ENCODE results near the gene MAOA. TPM values are rescaled to one million over a fixed set of nuclear protein-coding genes. Genes with fewer than 3 reads are reported as not detected.

The MAOA gene
- total RNA-seq, 2 experiments from 2014 or later: 1.5 to 2.2 TPM

DNA sequence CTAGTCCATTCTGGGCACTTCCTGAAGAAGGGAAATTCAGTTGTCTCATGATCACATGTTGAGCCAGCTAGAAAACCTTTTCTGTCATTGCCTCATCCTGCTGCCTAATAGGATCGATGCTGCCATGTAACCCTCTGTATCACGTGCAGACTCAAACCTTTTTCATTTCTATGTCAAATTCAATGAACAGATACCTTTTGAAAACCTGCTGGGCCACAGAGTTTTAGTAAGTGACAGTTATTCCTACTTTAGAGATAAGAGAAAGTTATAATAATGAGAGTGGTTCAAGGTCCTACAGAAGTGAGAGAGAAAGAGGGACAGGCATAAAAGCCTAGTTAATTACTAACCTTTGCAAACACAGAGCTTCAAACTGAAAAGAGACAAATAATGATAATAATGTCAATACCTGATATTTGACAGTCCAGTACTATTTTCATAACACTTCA is 46.0 kb downstream of the MAOA start:
- ATAC-seq: no peak
- H3K36me3 Mint-ChIP-seq (ENCODE audit: low read depth): no peaks in the 10 kb centered on the region
- peaks cover 3% of the 10 kb centered on the region for H3K27me3 Mint-ChIP-seq
- no peaks in the 10 kb centered on the region for H3K9me3 Mint-ChIP-seq (ENCODE audit: low read depth)
- no peak overlapping the region for H3K27ac Mint-ChIP-seq
- no peak overlapping the region for H3K4me3 Mint-ChIP-seq
- DNase-seq: no peak
- POLR2A ChIA-PET: no interaction called here
- no peaks in the 10 kb centered on the region for H3K4me1 Mint-ChIP-seq
- CTCF ChIA-PET: no interaction called here
- intact Hi-C loops (cut with DNase I, micrococcal nuclease): no loop called here

DNA sequence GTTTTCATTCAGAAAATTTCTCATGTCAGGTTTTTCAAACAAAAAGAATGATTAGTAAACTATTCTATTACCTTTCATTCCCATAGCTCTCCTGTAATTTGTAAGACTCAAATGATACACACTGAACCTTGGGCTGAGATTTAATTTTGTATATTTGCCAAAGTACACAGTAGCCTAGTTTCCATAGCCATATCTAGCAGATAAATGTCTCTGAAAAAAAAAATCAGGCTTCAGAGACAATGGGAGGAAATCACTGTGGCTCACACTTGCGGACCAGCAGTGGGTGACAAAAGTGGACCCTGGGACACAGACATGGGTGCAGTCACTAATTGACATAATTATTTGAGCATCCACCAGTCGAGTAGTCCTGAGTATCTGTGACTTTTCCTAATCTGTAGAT is 46.6 kb downstream of the MAOA start:
- no peak overlapping the region for H3K4me3 Mint-ChIP-seq
- no peaks in the 10 kb centered on the region for H3K9me3 Mint-ChIP-seq (ENCODE audit: low read depth)
- intact Hi-C loops (cut with DNase I, micrococcal nuclease): no loop called here
- H3K27ac Mint-ChIP-seq: no peak overlapping the region
- no peaks in the 10 kb centered on the region for H3K4me1 Mint-ChIP-seq
- POLR2A ChIA-PET: no interaction called here
- DNase-seq (no peak), ATAC-seq (no peak)
- H3K27me3 Mint-ChIP-seq: peaks cover 4% of the 10 kb centered on the region
- H3K36me3 Mint-ChIP-seq (ENCODE audit: low read depth): no peaks in the 10 kb centered on the region
- CTCF ChIA-PET: no interaction called here

DNA sequence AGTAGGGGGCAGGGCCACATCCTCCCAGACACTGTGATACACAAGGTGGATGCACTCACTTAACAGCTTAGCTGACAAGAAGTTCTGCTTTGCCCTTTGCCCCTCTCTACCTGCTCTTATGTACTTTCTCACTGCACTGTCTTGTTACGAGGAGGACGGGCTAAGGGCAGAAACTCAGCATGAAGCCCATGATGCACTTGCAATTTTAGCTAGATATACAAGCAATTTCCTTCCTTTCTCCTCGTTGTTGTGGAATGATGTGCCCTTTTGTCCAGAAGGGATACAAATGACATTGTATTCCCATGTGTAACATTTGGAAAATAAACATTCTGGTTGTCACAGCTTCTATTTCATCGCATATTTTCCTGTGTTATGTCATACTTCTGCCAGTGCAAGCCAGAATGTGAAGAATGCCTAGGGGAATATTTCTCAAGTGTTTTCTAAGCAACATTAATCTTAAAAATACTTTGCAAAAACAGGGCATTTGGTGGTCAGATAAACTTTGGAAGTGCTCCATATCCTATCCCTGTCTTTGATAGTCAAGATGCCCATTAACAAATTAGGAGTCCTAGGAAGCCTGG is 47.2 kb downstream of the MAOA start:
- no peak for DNase-seq
- H3K4me3 Mint-ChIP-seq: no peak overlapping the region
- H3K9me3 Mint-ChIP-seq (ENCODE audit: low read depth): no peaks in the 10 kb centered on the region
- POLR2A ChIA-PET: no interaction called here
- no peak for ATAC-seq
- CTCF ChIA-PET: no interaction called here
- H3K36me3 Mint-ChIP-seq (ENCODE audit: low read depth): no peaks in the 10 kb centered on the region
- no peak overlapping the region for H3K27ac Mint-ChIP-seq
- intact Hi-C loops (cut with DNase I, micrococcal nuclease): no loop called here
- H3K27me3 Mint-ChIP-seq: peaks cover 4% of the 10 kb centered on the region
- no peaks in the 10 kb centered on the region for H3K4me1 Mint-ChIP-seq

DNA sequence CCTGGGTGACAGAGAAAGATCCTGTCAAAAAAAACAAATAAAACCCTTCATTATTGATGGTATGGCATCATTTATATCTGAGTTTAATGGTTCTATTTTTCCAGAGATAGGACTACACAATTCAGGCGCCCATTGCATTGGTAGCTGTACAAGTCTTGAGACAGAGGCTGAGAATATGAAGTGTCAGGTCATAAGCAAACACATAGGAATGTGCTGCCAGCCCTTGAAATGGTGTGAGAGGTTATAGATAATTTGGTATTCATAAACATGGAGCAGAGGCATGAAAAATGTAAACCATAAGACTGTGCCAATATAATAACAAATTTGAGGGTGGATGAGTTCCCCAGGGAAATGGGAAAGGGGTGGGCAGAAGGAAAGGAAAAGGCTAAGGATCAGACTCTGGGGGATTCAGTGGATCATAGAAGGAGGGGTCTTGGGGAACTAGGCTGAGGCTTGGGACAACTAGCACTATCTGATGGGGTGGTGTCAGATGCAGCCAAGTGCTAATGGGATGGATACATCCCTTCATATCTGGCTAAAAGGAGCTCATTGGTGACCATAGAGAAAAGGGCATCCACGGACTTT is 50.8 kb downstream of the MAOA start:
- H3K27ac Mint-ChIP-seq: no peak overlapping the region
- DNase-seq: no peak
- no peak overlapping the region for H3K4me3 Mint-ChIP-seq
- H3K9me3 Mint-ChIP-seq (ENCODE audit: low read depth): no peaks in the 10 kb centered on the region
- no peak for ATAC-seq
- ChIA-PET POLR2A (no interaction called here), CTCF (interaction anchor here (1.2 kb wide), 1 partner anchor 43 kb away, joined by 3 read pairs; no protein-coding TSS in a partner anchor)
- peaks cover 3% of the 10 kb centered on the region for H3K27me3 Mint-ChIP-seq
- H3K4me1 Mint-ChIP-seq: no peaks in the 10 kb centered on the region
- intact Hi-C loops (cut with DNase I, micrococcal nuclease): no loop called here
- no peaks in the 10 kb centered on the region for H3K36me3 Mint-ChIP-seq (ENCODE audit: low read depth)

DNA sequence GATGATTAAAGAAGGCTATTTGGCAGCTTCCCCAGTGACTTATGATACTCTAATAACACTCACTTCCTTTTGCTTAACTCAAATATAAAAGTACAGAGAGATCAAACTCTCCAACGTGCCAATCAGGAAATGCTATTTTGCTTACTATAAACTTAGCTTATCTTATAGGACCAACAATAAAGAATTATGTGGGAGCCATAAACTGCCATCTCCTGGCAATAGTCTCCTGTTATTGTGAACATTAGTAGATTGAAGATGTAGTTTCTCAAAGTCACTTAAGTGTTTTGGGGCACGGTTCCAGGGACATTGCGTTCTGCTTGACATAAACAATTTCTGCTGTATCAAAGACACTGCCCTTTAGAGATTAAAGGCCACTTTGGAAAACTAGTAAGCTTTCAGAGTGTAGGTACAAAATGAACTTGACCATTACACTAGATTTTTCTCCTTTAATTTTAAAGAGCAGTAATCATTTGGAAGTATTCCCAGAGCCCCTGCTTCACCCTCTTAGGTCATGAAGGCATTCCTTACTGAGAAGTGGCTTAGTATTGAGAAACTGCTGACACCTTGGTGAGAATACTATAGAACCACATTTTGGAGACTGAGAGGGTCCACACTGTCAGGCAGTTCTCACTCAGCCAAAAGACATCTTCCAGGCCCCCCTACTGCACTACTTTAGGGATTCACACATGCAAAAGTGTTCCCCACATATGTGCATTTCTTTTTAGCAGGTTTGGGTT is 51.9 kb downstream of the MAOA start:
- intact Hi-C loops (cut with DNase I, micrococcal nuclease): no loop called here
- H3K36me3 Mint-ChIP-seq (ENCODE audit: low read depth): no peaks in the 10 kb centered on the region
- H3K27me3 Mint-ChIP-seq: peaks cover 3% of the 10 kb centered on the region
- no peak overlapping the region for H3K27ac Mint-ChIP-seq
- H3K4me3 Mint-ChIP-seq: no peak overlapping the region
- no peaks in the 10 kb centered on the region for H3K4me1 Mint-ChIP-seq
- POLR2A ChIA-PET: no interaction called here
- DNase-seq (no peak), ATAC-seq (no peak)
- no peaks in the 10 kb centered on the region for H3K9me3 Mint-ChIP-seq (ENCODE audit: low read depth)
- CTCF ChIA-PET: interaction anchor here (1.2 kb wide), 1 partner anchor 42 kb away, joined by 3 read pairs; no protein-coding TSS in a partner anchor

DNA sequence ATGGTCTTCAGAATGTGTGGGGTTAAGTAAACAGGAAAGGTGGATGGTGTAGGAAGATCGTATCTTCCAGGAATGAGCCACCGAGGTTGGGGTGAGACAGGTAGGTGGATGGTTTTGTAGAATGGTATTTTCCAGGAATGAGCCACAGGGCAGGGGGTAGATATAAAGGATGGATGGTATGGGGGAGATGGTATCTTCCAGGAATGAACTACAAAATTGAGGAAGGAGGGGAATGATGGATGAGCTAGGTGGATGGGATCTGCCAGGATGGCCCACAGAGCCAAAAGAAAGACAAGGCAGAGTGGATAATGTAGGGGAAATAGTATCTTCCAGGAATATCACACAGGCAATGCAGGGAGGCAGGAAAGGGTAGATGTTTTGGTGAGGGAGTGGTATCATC is 60.0 kb downstream of the MAOA start:
- H3K27ac Mint-ChIP-seq: no peak overlapping the region

DNA sequence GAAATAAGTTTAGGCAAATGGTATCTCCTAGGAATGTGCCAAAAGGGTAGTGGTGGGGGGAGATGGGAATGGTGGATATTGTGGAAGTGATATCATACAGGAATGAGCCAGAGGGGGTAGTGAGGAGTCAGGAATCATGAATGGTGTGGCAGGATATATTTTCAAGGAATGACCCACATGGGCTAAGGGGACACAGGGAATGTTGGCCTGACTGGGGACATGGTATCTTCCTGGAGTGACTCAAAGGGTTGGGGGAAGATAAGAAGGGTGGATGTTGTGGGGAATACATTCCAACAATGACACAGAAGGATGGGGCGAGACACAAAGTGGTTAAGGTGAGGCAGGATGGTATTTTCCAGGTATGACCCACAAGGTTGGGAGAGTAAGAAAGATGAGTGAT is 60.6 kb downstream of the MAOA start:
- ChIA-PET POLR2A (no interaction called here), CTCF (no interaction called here)
- Mint-ChIP-seq H3K27ac (no peak overlapping the region), H3K27me3 (no peaks in the 10 kb centered on the region), H3K9me3 (ENCODE audit: low read depth) (no peaks in the 10 kb centered on the region), H3K4me3 (no peak overlapping the region), H3K4me1 (no peaks in the 10 kb centered on the region), H3K36me3 (ENCODE audit: low read depth) (no peaks in the 10 kb centered on the region)
- intact Hi-C loops (cut with DNase I, micrococcal nuclease): no loop called here
- no peak for DNase-seq
- ATAC-seq: no peak

More for the DNA sequence above, 60.0 kb downstream of the MAOA start:
- Mint-ChIP-seq H3K27me3 (no peaks in the 10 kb centered on the region), H3K9me3 (ENCODE audit: low read depth) (no peaks in the 10 kb centered on the region), H3K36me3 (ENCODE audit: low read depth) (no peaks in the 10 kb centered on the region), H3K4me3 (no peak overlapping the region), H3K4me1 (no peaks in the 10 kb centered on the region)
- intact Hi-C loops (cut with DNase I, micrococcal nuclease): no loop called here
- ChIA-PET POLR2A (no interaction called here), CTCF (no interaction called here)
- ATAC-seq (no peak), DNase-seq (no peak)

DNA sequence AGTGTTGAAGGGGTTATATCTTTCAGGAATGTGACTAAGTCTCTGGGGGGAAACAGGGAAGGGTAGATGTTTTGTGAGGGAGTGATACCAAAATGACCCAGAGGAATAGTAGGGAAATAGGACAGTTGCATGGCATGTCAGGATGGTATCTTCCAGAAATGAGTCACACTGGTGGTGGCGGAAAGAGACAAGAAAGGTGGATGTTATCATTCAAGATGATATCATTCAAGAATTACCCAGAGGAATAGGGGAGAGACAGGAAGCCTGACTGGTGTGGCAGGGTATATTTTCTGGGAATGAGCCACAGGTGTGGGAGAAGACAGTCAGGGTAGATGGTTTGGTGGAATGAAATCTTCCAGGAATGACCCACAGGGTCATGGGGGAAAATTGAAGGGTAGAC is 61.1 kb downstream of the MAOA start:
- H3K4me3 Mint-ChIP-seq: no peak overlapping the region
- POLR2A ChIA-PET: no interaction called here
- H3K4me1 Mint-ChIP-seq: no peaks in the 10 kb centered on the region
- H3K9me3 Mint-ChIP-seq (ENCODE audit: low read depth): no peaks in the 10 kb centered on the region
- intact Hi-C loops (cut with DNase I, micrococcal nuclease): no loop called here
- no peaks in the 10 kb centered on the region for H3K27me3 Mint-ChIP-seq
- CTCF ChIA-PET: no interaction called here
- no peaks in the 10 kb centered on the region for H3K36me3 Mint-ChIP-seq (ENCODE audit: low read depth)
- ATAC-seq (no peak), DNase-seq (no peak)
- H3K27ac Mint-ChIP-seq: no peak overlapping the region

DNA sequence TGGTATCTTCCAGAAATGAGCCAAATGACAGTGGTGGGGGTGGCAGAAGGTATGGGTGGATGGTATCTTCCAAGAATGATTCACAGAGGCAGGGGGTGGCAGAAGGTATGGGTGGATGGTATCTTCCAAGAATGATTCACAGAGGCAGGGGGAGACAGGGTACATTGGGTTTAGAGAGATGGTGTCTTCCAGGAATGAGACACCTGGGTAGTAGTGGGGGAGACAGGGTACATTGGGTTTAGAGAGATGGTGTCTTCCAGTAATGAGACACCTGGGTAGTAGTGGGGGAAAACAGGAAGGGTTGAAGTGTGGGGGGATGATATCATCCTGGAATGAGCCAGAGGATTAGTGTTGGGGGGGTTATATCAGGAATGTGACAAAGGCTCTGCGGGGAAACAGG is 62.0 kb downstream of the MAOA start:
- H3K27me3 Mint-ChIP-seq: no peaks in the 10 kb centered on the region
- no peaks in the 10 kb centered on the region for H3K36me3 Mint-ChIP-seq (ENCODE audit: low read depth)
- H3K9me3 Mint-ChIP-seq (ENCODE audit: low read depth): no peaks in the 10 kb centered on the region
- no peaks in the 10 kb centered on the region for H3K4me1 Mint-ChIP-seq
- no peak overlapping the region for H3K4me3 Mint-ChIP-seq
- intact Hi-C loops (cut with DNase I, micrococcal nuclease): no loop called here
- no peak for DNase-seq
- POLR2A ChIA-PET: no interaction called here
- H3K27ac Mint-ChIP-seq: no peak overlapping the region
- CTCF ChIA-PET: no interaction called here
- ATAC-seq: peak; percentile 30

DNA sequence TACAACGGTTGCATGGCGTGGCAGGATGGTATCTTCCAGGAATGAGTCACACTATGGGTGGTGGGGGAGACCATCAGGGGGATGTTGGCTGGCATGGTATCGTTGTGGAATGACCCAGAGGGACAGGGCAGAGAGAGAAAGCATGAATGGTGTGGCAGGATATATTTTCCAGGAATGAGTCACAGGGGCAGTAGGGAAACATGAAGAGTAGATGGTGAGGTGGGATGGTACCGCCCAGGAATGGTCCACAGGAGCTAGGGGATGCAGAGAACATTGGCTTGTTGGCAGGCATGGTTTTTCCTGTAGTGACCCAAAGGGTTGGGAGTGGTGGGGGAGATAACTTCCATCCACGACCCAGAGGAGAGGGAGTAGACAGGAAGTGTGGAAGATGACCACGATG is 62.4 kb downstream of the MAOA start:
- intact Hi-C loops (cut with DNase I, micrococcal nuclease): no loop called here
- ATAC-seq: no peak
- no peak for DNase-seq
- Mint-ChIP-seq H3K36me3 (ENCODE audit: low read depth) (no peaks in the 10 kb centered on the region), H3K27ac (no peak overlapping the region), H3K9me3 (ENCODE audit: low read depth) (no peaks in the 10 kb centered on the region), H3K27me3 (no peaks in the 10 kb centered on the region), H3K4me3 (no peak overlapping the region), H3K4me1 (no peaks in the 10 kb centered on the region)
- ChIA-PET CTCF (no interaction called here), POLR2A (no interaction called here)

DNA sequence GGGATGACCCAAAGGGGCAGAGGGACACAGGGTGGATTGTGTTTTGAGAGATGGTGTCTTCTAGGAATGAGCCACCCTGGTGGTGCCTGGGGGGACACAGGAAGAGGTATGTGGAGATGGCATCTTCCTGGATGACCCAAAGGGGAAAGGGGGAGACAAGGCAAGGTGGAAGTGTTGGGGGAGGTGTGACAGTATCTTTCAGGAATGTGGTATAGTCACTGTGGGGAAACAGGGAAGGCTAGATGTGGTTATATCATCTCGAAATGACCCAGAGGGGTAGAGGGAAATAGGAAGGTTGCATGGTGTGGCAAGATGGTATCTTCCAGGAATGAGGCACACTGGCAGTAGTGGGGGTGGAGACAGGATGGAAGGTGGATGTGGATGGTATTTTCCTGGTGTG is 62.9 kb downstream of the MAOA start:
- ATAC-seq (no peak), DNase-seq (no peak)
- no peak overlapping the region for H3K4me3 Mint-ChIP-seq
- H3K27ac Mint-ChIP-seq: no peak overlapping the region
- ChIA-PET POLR2A (no interaction called here), CTCF (no interaction called here)
- no peaks in the 10 kb centered on the region for H3K27me3 Mint-ChIP-seq
- H3K36me3 Mint-ChIP-seq (ENCODE audit: low read depth): no peaks in the 10 kb centered on the region
- intact Hi-C loops (cut with DNase I, micrococcal nuclease): no loop called here
- H3K4me1 Mint-ChIP-seq: no peaks in the 10 kb centered on the region
- H3K9me3 Mint-ChIP-seq (ENCODE audit: low read depth): no peaks in the 10 kb centered on the region

DNA sequence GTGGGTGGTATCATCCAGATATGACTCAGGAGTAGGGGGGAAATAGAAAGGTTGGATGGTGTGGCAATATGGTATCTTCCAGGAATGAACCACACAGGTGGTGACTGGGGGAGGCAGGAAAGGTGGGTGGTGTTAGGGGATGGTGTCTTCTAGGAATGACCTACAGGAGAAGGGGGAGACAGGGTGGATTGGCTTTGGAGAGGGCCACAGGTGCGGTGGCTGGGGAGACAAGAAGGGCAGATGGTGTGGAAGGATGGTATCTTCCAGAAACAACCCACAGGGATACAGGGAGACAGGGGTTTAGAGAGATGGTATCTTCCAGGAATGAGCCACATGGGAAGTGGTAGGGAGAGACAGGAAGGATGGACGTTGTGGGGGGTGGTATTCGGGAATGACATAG is 64.0 kb downstream of the MAOA start:
- Mint-ChIP-seq H3K27me3 (no peaks in the 10 kb centered on the region), H3K4me1 (no peaks in the 10 kb centered on the region), H3K27ac (no peak overlapping the region), H3K4me3 (no peak overlapping the region), H3K36me3 (ENCODE audit: low read depth) (no peaks in the 10 kb centered on the region), H3K9me3 (ENCODE audit: low read depth) (no peaks in the 10 kb centered on the region)
- CTCF ChIA-PET: no interaction called here
- POLR2A ChIA-PET: no interaction called here
- DNase-seq (no peak), ATAC-seq (no peak)
- intact Hi-C loops (cut with DNase I, micrococcal nuclease): no loop called here
